Duodenal mucosa (tissue), 2 donors: ENCODE measurements around the gene GTF2I.
A peak's percentile ranks its signal among the peaks of the same experiment; 100 is the strongest.
"Not testable (repeated sequence)": the region's sequence is repeated elsewhere in the genome, so short reads cannot be mapped to it uniquely, and the experiment has no call there.

Experiments
- H3K27ac ChIP-seq: one replicate; pipeline ENCODE4 v1.7.0; 2013; ENCODE audit warnings: low read depth, low read length
- H3K27me3 ChIP-seq, 2 donors: one replicate each; pipeline ENCODE4 v1.7.0; 2013; ENCODE audit warnings: low read length in 2 of 2, control low read depth in 1 of 2; ENCODE audit not compliant: insufficient read depth in 2 of 2, control insufficient read depth in 1 of 2
- H3K36me3 ChIP-seq, 2 donors: one replicate each; pipeline ENCODE4 v1.7.0; 2013; ENCODE audit warnings: low read length in 2 of 2, control low read depth in 1 of 2; ENCODE audit not compliant: insufficient read depth in 2 of 2, control insufficient read depth in 1 of 2
- H3K4me1 ChIP-seq, 2 donors: one replicate each; pipeline ENCODE4 v1.7.0; 2013; ENCODE audit warnings: low read length in 2 of 2, control low read depth in 1 of 2; ENCODE audit not compliant: insufficient read depth in 2 of 2, control insufficient read depth in 1 of 2
- H3K4me3 ChIP-seq, 2 donors: one replicate each; pipeline ENCODE4 v1.7.0; 2013; ENCODE audit warnings: low read length in 2 of 2, low read depth in 1 of 2
- H3K9ac ChIP-seq, 2 donors: one replicate each; pipeline ENCODE4 v1.7.0; 2013; ENCODE audit warnings: low read length in 2 of 2, low read depth in 1 of 2
- H3K9me3 ChIP-seq, 2 donors: one replicate each; pipeline ENCODE4 v1.7.0; 2013; ENCODE audit warnings: low read length in 2 of 2, control low read depth in 1 of 2; ENCODE audit not compliant: control insufficient read depth in 1 of 2

The GTF2I gene

DNA sequence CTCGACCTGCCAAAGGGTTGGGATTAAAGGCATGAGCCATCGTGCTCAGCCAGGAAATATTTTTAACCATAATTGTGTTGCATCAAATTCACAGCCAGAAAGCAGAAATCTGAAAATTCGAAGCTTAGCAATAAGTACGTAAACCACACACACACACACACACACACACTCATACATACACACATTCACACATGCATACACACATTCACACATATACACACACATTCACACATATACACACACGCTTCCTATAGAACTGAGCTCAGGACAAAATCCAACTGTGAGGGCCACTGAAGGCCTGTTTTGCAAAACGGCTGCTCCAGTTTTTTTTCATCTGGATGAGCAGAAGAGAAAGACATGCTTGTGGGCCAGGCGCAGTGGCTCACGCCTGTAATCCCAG, 25.0 kb upstream of the GTF2I start:
- no peak overlapping the region for H3K4me3 ChIP-seq
- H3K9ac ChIP-seq, result no peak overlapping the region
- H3K27ac ChIP-seq, result no peak overlapping the region
- no peaks in the 10 kb centered on the region for H3K9me3 ChIP-seq
- no peaks in the 10 kb centered on the region for H3K36me3 ChIP-seq
- no peaks in the 10 kb centered on the region for H3K27me3 ChIP-seq
- peaks cover 12 to 13% of the 10 kb centered on the region in 2 donors for H3K4me1 ChIP-seq

- peak overlapping the region; percentile 20 for H3K27ac ChIP-seq
- no peaks in the 10 kb centered on the region for H3K36me3 ChIP-seq
Measured at GRCh38 chr7:74633451-74633921, 24.0 kb upstream of the GTF2I start.

DNA sequence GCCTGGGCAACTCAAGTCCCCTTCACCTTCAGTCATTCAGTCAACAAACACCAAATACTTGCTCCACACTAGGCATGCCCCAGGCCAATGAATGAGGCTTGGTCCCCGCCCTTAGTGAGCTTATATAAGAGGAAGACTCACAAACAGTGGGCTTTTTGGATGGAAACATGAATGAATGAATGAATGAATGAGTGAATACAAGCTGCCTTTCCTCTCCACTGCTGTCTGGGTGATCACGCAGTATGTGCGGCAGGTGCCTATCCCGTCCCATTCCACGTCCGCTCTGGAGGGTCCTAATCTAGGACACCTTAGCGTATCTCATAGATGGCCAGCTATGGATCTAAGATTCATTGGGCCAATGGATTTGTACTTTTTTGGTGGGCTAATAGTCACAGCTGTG, 19.8 kb upstream of the GTF2I start:
- Histone ChIP-seq H3K27me3 (no peaks in the 10 kb centered on the region), H3K4me1 (peaks cover 5 to 13% of the 10 kb centered on the region in 2 donors), H3K4me3 (no peak overlapping the region), H3K36me3 (no peaks in the 10 kb centered on the region), H3K9ac (no peak overlapping the region), H3K9me3 (no peaks in the 10 kb centered on the region), H3K27ac (no peak overlapping the region)

More at GRCh38 chr7:74633451-74633921, 24.0 kb upstream of the GTF2I start:
- Histone ChIP-seq H3K4me3 (peak overlapping the region in 1 of 2 donors; percentile 43), H3K27me3 (no peaks in the 10 kb centered on the region), H3K4me1 (peaks cover 5 to 13% of the 10 kb centered on the region in 2 donors), H3K9me3 (no peaks in the 10 kb centered on the region), H3K9ac (peak overlapping the region in 1 of 2 donors; percentile 32)

GRCh38 chr7:74650055-74650454, 7.5 kb upstream of the GTF2I start:
- not testable (repeated sequence) for H3K27me3 ChIP-seq, H3K9me3 ChIP-seq, H3K36me3 ChIP-seq, H3K9ac ChIP-seq, H3K27ac ChIP-seq
- Histone ChIP-seq H3K4me3 (peak overlapping the region; percentile 34 to 59), H3K4me1 (peaks cover 6 to 10% of the 10 kb centered on the region in 2 donors)

- H3K9ac ChIP-seq, H3K36me3 ChIP-seq, H3K27ac ChIP-seq, H3K4me3 ChIP-seq, H3K9me3 ChIP-seq, H3K27me3 ChIP-seq: not testable (repeated sequence)
- peaks cover 11 to 15% of the 10 kb centered on the region in 2 donors for H3K4me1 ChIP-seq
Measured at GRCh38 chr7:74650493-74651132, 6.9 kb upstream of the GTF2I start.

GRCh38 chr7:74651133-74651504, 6.4 kb upstream of the GTF2I start:
- not testable (repeated sequence) for H3K9ac ChIP-seq, H3K27ac ChIP-seq, H3K27me3 ChIP-seq, H3K4me3 ChIP-seq, H3K9me3 ChIP-seq, H3K36me3 ChIP-seq
- H3K4me1 ChIP-seq, result peaks cover 16 to 20% of the 10 kb centered on the region in 2 donors

- H3K27me3 ChIP-seq, result no peaks in the 10 kb centered on the region
- no peaks in the 10 kb centered on the region for H3K36me3 ChIP-seq
- H3K4me3 ChIP-seq, result no peak overlapping the region
- no peaks in the 10 kb centered on the region for H3K9me3 ChIP-seq
- peaks cover 18 to 24% of the 10 kb centered on the region in 2 donors for H3K4me1 ChIP-seq
- H3K9ac ChIP-seq, result no peak overlapping the region
- H3K27ac ChIP-seq, result no peak overlapping the region
Measured at GRCh38 chr7:74653686-74654181, 3.8 kb upstream of the GTF2I start.

- no peak overlapping the region for H3K27ac ChIP-seq
- no peaks in the 10 kb centered on the region for H3K27me3 ChIP-seq
Measured at GRCh38 chr7:74654811-74655210, 2.7 kb upstream of the GTF2I start.

DNA sequence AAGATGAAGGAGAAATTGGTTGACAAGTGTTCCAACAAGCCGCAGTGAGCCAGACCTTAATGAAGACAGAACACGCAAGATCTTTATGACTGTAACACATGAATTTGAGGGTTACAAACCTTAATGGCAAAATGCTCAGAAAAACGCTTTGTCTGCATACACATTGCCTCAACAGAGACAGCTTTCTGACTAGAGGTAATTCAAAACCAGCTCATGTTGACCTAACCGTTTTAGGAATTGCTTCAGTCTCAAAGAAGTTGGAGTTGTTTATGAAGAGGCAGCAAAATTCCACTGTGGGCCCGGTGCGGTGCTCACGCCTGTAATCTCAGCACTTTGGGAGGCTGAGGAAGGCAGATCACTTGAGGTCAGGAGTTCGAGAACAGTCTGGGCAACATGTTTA, 2.2 kb upstream of the GTF2I start:
- H3K4me3 ChIP-seq, result no peak overlapping the region
- no peaks in the 10 kb centered on the region for H3K27me3 ChIP-seq
- no peak overlapping the region for H3K9ac ChIP-seq
- no peaks in the 10 kb centered on the region for H3K36me3 ChIP-seq
- H3K9me3 ChIP-seq, result no peaks in the 10 kb centered on the region
- no peak overlapping the region for H3K27ac ChIP-seq
- H3K4me1 ChIP-seq, result peaks cover 15 to 36% of the 10 kb centered on the region in 2 donors

More at GRCh38 chr7:74654811-74655210, 2.7 kb upstream of the GTF2I start:
- H3K4me1 ChIP-seq, result peaks cover 15 to 31% of the 10 kb centered on the region in 2 donors
- H3K36me3 ChIP-seq, result no peaks in the 10 kb centered on the region
- no peak overlapping the region for H3K4me3 ChIP-seq
- no peaks in the 10 kb centered on the region for H3K9me3 ChIP-seq
- H3K9ac ChIP-seq, result no peak overlapping the region

DNA sequence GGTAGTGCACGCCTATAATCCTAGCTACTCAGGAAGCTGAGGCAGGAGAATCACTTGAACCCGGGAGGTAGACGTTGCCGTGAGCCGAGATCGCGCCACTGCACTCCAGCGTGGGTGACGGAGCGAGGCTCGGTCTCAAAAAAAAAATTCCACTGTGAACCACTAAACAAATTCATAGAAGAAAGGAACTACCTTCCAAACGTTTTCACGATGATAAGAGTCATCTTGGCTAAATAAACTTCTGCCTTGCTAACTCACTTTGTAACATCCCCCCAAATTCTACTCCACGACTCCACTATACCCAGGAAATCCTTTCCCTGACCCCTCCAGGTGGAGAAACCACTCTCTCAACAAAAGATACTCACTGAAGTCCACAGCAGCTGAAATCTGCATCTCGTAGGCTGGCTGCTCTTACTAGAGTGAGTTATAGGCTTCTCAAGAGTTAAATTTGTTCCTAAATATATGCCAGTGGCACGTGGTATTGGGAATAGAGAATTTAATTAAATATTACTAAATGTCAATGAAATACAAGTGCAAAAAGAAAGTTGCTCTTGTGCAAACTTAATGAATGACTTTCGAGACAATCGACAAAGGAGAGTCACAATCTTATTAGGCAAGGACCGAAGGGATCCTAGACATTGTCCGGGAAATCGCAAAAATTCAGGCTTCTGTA, 1.6 kb upstream of the GTF2I start:
- Histone ChIP-seq H3K27me3 (no peaks in the 10 kb centered on the region), H3K4me3 (peak overlapping the region; percentile 74 to 88)

More for the DNA sequence above, 1.6 kb upstream of the GTF2I start:
- Histone ChIP-seq H3K27ac (no peak overlapping the region), H3K4me1 (peaks cover 16 to 40% of the 10 kb centered on the region in 2 donors), H3K36me3 (no peaks in the 10 kb centered on the region), H3K9ac (peak overlapping the region; percentile 44 to 54), H3K9me3 (no peaks in the 10 kb centered on the region)
